ENCODE measurements around the gene BDH2.
A peak's percentile ranks its signal among the peaks of the same experiment; 100 is the strongest.

Gene BDH2

DNA sequence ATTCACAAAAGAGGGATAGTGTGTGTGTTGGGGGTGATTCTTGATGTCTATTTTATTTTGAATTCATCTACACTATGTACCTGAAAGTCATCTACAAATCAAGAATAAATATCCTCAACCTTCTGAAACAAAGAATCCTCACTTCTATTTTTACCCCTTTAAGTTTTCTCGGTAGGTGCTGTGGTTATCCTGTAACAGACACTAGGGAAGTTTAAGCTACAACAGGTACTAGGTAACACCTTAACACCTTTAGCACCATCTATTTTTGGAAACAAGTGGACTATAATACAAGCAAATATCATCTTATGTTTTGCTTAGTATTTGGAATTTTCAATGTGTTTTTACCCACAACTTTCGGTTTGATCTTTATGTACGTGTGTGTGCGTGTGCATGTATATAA lies 12.0 kb upstream of the BDH2 start:
- H3K9me3 ChIP-seq (ENCODE audit: low read depth, low read length) = no peaks in the 10 kb centered on the region
- no peak overlapping the region for H3K4me3 ChIP-seq
- peaks cover 57% of the 10 kb centered on the region for H3K36me3 ChIP-seq (ENCODE audit: insufficient read depth, low read length)
- H3K9ac ChIP-seq (ENCODE audit: insufficient read length) = no peak overlapping the region
- DNase-seq (ENCODE audit: low read depth, low spot score) = no peak
- no peak for TF ChIP-seq FOXP2 (optimal IDR thresholded peaks at IDR 0.05; ENCODE audit: control extremely low read depth, extremely low read length, insufficient read depth)
- TF ChIP-seq POLR2AphosphoS5 (IDR thresholded peaks at IDR 0.05; ENCODE audit: borderline replicate concordance, low read depth, low read length) = no peak
- TF ChIP-seq EZH2 (IDR thresholded peaks at IDR 0.05) = no peak
- no peak overlapping the region for H3K27ac ChIP-seq

DNA sequence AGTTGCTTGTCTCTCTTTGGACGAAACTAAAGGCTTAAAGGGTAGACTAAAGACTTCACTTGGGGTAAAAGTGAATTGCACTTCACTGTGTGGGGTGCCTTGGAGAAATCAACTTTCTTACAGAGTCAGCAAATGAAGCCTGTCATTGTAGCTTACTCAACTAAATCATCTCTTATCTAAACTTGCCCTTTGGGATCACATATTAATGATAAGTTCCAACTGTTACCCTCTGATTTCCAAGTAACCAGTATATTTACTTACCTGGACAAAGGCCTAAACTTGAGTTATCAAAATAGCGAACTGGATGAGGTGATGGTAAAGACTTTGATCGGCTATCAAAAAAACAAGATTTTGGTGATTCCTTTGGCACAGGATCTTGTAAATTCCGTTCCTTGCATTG lies 8.9 kb upstream of the BDH2 start:
- Histone ChIP-seq H3K36me3 (ENCODE audit: insufficient read depth, low read length) (peaks cover 52% of the 10 kb centered on the region), H3K4me3 (no peak overlapping the region), H3K9me3 (ENCODE audit: low read depth, low read length) (no peaks in the 10 kb centered on the region), H3K27ac (no peak overlapping the region), H3K9ac (ENCODE audit: insufficient read length) (no peak overlapping the region)
- TF ChIP-seq POLR2AphosphoS5 (IDR thresholded peaks at IDR 0.05; ENCODE audit: borderline replicate concordance, low read depth, low read length) (no peak), FOXP2 (optimal IDR thresholded peaks at IDR 0.05; ENCODE audit: control extremely low read depth, extremely low read length, insufficient read depth) (no peak), EZH2 (IDR thresholded peaks at IDR 0.05) (no peak)
- no peak for DNase-seq (ENCODE audit: low read depth, low spot score)

DNA sequence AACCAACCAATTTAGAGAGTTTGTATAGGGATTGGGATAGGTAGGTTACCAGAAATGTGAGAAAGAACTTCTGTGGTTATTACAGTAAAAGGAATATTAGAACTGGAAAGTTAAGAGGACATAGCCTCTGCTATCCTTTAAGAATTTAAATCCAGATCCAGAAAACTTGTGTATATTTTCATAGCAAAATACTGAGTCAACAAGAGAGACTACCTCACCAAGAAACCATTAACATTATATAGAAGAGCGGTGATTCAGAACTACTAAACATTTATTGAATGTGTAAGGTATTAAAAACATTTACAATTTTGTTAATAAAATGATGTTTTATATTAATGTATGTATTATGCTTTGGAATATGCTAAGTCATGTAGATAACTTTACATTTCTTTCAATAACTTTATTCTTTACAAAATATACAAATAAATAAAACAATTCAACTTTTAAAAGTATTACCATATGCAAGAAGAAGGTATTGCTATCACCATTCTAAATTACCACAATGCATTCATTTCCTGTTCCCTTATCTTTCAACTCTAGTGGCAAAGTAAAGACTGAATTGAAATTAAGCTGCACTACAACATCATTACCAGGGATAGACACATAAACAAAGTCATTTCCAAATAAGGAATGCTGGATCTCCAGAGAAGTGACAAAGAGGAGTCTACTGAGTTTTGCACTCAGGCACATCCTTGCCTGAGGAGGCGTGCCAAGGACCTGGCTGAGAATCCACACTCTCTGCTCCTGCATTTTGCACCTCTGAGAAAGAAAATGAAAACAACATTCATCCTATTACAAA lies 6.1 kb upstream of the BDH2 start:
- DNase-seq (ENCODE audit: low read depth, low spot score) = no peak
- TF ChIP-seq FOXP2 (optimal IDR thresholded peaks at IDR 0.05; ENCODE audit: control extremely low read depth, extremely low read length, insufficient read depth) = no peak
- Histone ChIP-seq H3K9me3 (ENCODE audit: low read depth, low read length) (no peaks in the 10 kb centered on the region), H3K9ac (ENCODE audit: insufficient read length) (no peak overlapping the region), H3K36me3 (ENCODE audit: insufficient read depth, low read length) (peaks cover 42% of the 10 kb centered on the region), H3K4me3 (no peak overlapping the region), H3K27ac (no peak overlapping the region)

DNA sequence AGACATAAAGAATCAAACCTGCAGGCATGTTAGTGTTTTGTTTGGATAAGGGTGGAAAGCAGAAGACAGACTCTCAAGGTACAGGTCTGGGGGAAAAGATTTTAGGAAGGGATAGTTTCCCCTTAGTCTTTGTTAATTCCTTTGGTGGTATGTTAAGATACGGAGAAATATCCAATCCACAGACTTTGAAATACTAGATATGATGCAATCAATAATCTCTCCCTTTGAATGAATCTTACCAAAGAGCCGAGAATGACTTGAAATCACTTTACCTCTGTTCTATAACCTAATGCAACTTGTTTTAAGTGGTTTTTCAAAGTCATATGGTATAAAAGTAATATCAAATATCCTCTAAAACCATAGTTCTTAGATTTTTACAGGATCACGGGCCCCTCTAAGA lies 5.3 kb upstream of the BDH2 start:
- no peak overlapping the region for H3K27ac ChIP-seq
- no peak for TF ChIP-seq FOXP2 (optimal IDR thresholded peaks at IDR 0.05; ENCODE audit: control extremely low read depth, extremely low read length, insufficient read depth)
- no peak overlapping the region for H3K9ac ChIP-seq (ENCODE audit: insufficient read length)
- no peaks in the 10 kb centered on the region for H3K9me3 ChIP-seq (ENCODE audit: low read depth, low read length)
- H3K36me3 ChIP-seq (ENCODE audit: insufficient read depth, low read length) = peaks cover 33% of the 10 kb centered on the region
- no peak overlapping the region for H3K4me3 ChIP-seq
- no peak for DNase-seq (ENCODE audit: low read depth, low spot score)

DNA sequence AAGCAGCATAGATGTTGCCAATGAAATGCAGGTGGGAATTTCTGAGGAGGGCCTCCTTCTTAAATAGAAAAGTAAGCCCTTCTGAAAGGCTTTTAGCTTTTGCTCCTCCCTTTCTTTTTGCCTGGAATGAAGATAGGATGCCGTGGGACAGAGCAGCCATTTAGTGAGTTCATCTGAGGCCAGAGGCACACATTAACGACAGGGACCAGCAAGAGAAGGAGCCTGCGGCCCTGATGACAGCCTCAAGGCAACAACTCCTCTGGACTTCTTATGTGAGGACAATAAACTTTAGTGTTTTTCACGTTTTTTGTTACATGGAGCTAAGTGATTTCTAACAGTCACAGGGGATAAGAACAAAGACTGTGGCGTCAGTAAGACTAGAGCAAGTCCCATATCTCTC lies 1.1 kb upstream of the BDH2 start:
- no peak for TF ChIP-seq POLR2AphosphoS5 (IDR thresholded peaks at IDR 0.05; ENCODE audit: borderline replicate concordance, low read depth, low read length)
- DNase-seq (ENCODE audit: low read depth, low spot score) = no peak
- peak overlapping the region; percentile 16 for H3K9ac ChIP-seq (ENCODE audit: insufficient read length)

DNA sequence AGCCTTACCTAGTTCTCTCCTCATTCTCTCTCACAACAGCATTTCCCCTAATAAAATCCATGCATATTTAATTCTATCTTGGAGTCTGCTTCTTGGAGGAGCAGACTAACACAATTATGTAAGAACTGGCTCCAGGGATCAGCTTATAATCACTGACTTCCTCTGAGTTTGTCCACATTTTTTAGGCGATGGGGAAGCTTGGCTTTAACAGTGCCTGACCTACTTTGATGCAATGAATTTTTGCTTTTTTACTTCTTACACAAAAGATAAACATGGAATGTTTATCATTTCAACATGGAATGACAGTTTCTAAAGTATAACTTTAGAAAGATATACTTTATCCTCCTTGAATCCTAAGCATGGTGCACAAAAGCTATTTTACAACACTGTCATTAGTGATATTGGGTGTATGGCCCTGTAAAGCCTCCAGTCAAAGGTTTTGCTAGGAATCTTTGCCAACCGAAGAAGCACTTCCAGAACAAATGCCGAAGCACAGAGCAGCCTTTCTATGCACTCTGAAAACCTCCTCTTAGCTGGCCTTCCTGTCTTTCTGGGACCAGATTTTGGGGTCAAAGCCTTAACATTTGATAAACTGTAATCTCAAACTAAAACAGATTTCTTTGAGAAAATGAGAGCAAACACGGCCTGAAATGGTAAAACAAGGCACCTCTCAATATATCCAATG lies 736 bp downstream of the BDH2 start:
- Histone ChIP-seq H3K9me3 (ENCODE audit: low read depth, low read length) (no peaks in the 10 kb centered on the region), H3K4me3 (peak overlapping the region; percentile 83), H3K36me3 (ENCODE audit: insufficient read depth, low read length) (no peaks in the 10 kb centered on the region), H3K9ac (ENCODE audit: insufficient read length) (peak overlapping the region; percentile 85), H3K27ac (no peak overlapping the region)
- TF ChIP-seq POLR2AphosphoS5 (IDR thresholded peaks at IDR 0.05; ENCODE audit: borderline replicate concordance, low read depth, low read length) = no peak
- no peak for DNase-seq (ENCODE audit: low read depth, low spot score)

More for the DNA sequence above, 1.1 kb upstream of the BDH2 start:
- H3K36me3 ChIP-seq (ENCODE audit: insufficient read depth, low read length) = peaks cover 4% of the 10 kb centered on the region; the same call in 1 of the 2 replicates
- no peaks in the 10 kb centered on the region for H3K9me3 ChIP-seq (ENCODE audit: low read depth, low read length)
- H3K4me3 ChIP-seq = peak overlapping the region; percentile 9; the same call in 1 of the 2 replicates
- peak overlapping the region; percentile 63 for H3K27ac ChIP-seq

DNA sequence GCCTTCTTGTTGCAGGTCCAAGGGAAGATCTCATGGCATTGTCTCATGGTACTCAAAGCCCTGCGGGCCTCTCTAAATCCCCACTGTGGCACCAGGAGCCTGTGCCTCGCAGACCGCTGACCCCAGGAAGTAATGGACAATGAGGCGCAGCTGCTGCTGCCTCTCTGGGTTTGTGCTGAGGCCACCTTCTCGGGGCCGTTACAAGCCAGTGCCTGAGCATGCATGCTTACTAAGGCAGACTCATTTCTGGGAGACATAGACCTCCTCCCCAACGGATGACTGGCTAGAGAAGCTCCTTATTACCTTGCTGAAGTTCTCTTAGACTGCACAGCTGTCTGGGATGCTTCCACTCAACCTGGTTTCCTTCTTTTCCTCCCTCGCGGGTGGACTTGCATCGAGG lies 1.3 kb downstream of the BDH2 start:
- TF ChIP-seq POLR2AphosphoS5 (IDR thresholded peaks at IDR 0.05; ENCODE audit: borderline replicate concordance, low read depth, low read length) (no peak), EZH2 (IDR thresholded peaks at IDR 0.05) (no peak), FOXP2 (optimal IDR thresholded peaks at IDR 0.05; ENCODE audit: control extremely low read depth, extremely low read length, insufficient read depth) (no peak)
- Histone ChIP-seq H3K9ac (ENCODE audit: insufficient read length) (no peak overlapping the region), H3K27ac (no peak overlapping the region), H3K9me3 (ENCODE audit: low read depth, low read length) (no peaks in the 10 kb centered on the region), H3K4me3 (peak overlapping the region; percentile 83; the same call in 1 of the 2 replicates), H3K36me3 (ENCODE audit: insufficient read depth, low read length) (no peaks in the 10 kb centered on the region)
- DNase-seq (ENCODE audit: low read depth, low spot score) = no peak

DNA sequence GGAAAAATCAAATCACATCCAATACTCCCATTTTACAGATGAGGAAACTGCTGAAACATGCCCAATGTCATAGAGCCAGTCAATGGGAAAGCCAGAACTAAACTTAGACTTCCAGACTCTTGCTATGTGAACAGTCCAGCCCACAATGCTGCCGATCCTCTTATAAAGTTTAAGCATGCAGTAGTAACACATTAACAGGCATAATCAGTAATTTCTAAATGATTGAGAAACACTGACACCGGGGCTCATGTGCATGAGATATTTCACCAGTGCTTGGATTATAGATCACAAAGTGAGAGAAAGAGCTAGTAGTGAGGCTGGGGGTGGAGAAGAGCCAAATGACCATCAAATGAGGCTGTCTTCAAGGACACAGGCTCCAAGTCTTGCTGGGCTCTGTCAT lies 2.5 kb downstream of the BDH2 start:
- no peak for TF ChIP-seq POLR2AphosphoS5 (IDR thresholded peaks at IDR 0.05; ENCODE audit: borderline replicate concordance, low read depth, low read length)
- TF ChIP-seq EZH2 (IDR thresholded peaks at IDR 0.05) = no peak
- TF ChIP-seq FOXP2 (optimal IDR thresholded peaks at IDR 0.05; ENCODE audit: control extremely low read depth, extremely low read length, insufficient read depth) = no peak
- H3K36me3 ChIP-seq (ENCODE audit: insufficient read depth, low read length) = peaks cover 4% of the 10 kb centered on the region
- H3K9ac ChIP-seq (ENCODE audit: insufficient read length) = no peak overlapping the region

DNA sequence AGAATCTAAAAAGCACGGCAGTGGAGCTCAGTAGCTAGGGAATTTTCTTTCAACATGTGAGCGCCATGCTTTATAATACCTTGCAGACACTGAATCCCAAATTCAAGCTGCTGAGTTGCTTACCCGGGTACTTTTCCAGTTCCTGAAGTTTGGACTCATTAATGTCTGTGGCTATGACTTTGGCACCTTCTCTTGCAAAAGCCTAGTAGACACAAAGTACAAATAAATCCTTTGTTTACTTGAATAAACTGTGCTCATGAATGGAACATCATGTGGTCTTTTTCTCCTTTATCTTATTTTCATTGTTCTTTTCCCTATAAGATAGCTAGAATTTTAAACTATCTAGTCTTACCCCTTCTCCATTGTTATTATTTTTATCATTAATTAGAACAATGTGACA lies 4.6 kb downstream of the BDH2 start:
- Histone ChIP-seq H3K36me3 (ENCODE audit: insufficient read depth, low read length) (peaks cover 18% of the 10 kb centered on the region), H3K27ac (no peak overlapping the region), H3K9me3 (ENCODE audit: low read depth, low read length) (no peaks in the 10 kb centered on the region), H3K4me3 (no peak overlapping the region), H3K9ac (ENCODE audit: insufficient read length) (no peak overlapping the region)
- DNase-seq (ENCODE audit: low read depth, low spot score) = no peak
- TF ChIP-seq EZH2 (IDR thresholded peaks at IDR 0.05) (no peak), POLR2AphosphoS5 (IDR thresholded peaks at IDR 0.05; ENCODE audit: borderline replicate concordance, low read depth, low read length) (no peak), FOXP2 (optimal IDR thresholded peaks at IDR 0.05; ENCODE audit: control extremely low read depth, extremely low read length, insufficient read depth) (no peak)

More for the DNA sequence above, 2.5 kb downstream of the BDH2 start:
- Histone ChIP-seq H3K9me3 (ENCODE audit: low read depth, low read length) (no peaks in the 10 kb centered on the region), H3K4me3 (no peak overlapping the region), H3K27ac (no peak overlapping the region)
- no peak for DNase-seq (ENCODE audit: low read depth, low spot score)
